GM23248 (cell line): ENCODE data around the gene SLC25A24. TPM values are rescaled to one million over a fixed set of nuclear protein-coding genes. Genes with fewer than 3 reads are reported as not detected.
"Not testable (repeated sequence)": the region's sequence is repeated elsewhere in the genome, so short reads cannot be mapped to it uniquely, and the experiment has no call there.

Source experiments
- DNase-seq: peaks from one replicate; pipeline ENCODE4 v3.0.0-alpha.2; 2015
- H2AFZ ChIP-seq: fragments of 200-600 bp; sonication (generic); 2 replicates; pipeline ENCODE4 v1.6.1; 2016; ENCODE audit warnings: antibody characterized with exemption
- H3F3A ChIP-seq: fragments of 200-600 bp; sonication (generic); 2 replicates; pipeline ENCODE4 v1.6.1; 2016; ENCODE audit warnings: mild to moderate bottlenecking, antibody characterized with exemption, mixed run types; ENCODE audit not compliant: insufficient read depth
- H3K27ac ChIP-seq: fragments of 200-600 bp; sonication (generic); 2 replicates; pipeline ENCODE4 v1.5.1; 2016; ENCODE audit warnings: mild to moderate bottlenecking
- H3K27me3 ChIP-seq: fragments of 200-600 bp; sonication (generic); replicated peaks from 2 replicates; pipeline ENCODE4 v1.6.1; 2016; ENCODE audit warnings: mild to moderate bottlenecking; ENCODE audit not compliant: insufficient read depth
- H3K36me3 ChIP-seq: fragments of 200-600 bp; sonication (generic); 2 replicates; pipeline ENCODE4 v1.6.1; 2016; ENCODE audit warnings: low read depth, mild to moderate bottlenecking
- H3K4me1 ChIP-seq: fragments of 200-600 bp; sonication (generic); 2 replicates; pipeline ENCODE4 v1.6.1; 2016; ENCODE audit warnings: mild to moderate bottlenecking; ENCODE audit not compliant: insufficient read depth
- H3K4me2 ChIP-seq: fragments of 200-600 bp; sonication (generic); one replicate; pipeline ENCODE4 v1.6.1; 2016; ENCODE audit warnings: mild to moderate bottlenecking; ENCODE audit not compliant: unreplicated experiment
- H3K4me3 ChIP-seq: fragments of 200-600 bp; sonication (generic); 2 replicates; pipeline ENCODE4 v1.5.1; 2016; ENCODE audit warnings: mild to moderate bottlenecking
- H3K79me2 ChIP-seq: fragments of 200-600 bp; sonication (generic); 2 replicates; pipeline ENCODE4 v1.6.1; 2016; ENCODE audit warnings: mild to moderate bottlenecking; ENCODE audit not compliant: insufficient read depth
- H3K9ac ChIP-seq: fragments of 200-600 bp; sonication (generic); 2 replicates; pipeline ENCODE4 v1.6.1; 2016; ENCODE audit warnings: mild to moderate bottlenecking
- H3K9me2 ChIP-seq: fragments of 200-600 bp; sonication (generic); 2 replicates; pipeline ENCODE4 v1.6.1; 2016; ENCODE audit warnings: mixed run types, mild to moderate bottlenecking, moderate library complexity; ENCODE audit not compliant: insufficient read depth
- H3K9me3 ChIP-seq: fragments of 200-600 bp; sonication (generic); one replicate; pipeline ENCODE4 v1.6.1; 2017; ENCODE audit warnings: low read depth
- H4K20me1 ChIP-seq: fragments of 200-600 bp; sonication (generic); 2 replicates; pipeline ENCODE4 v1.6.0; 2016; ENCODE audit not compliant: insufficient read depth
- EZH2 ChIP-seq: fragments of 200-600 bp; sonication (generic); IDR thresholded peaks from 2 replicates; pipeline ENCODE4 v1.6.1; 2018; ENCODE audit warnings: antibody characterized with exemption, mild to moderate bottlenecking; ENCODE audit not compliant: insufficient read depth, poor library complexity, severe bottlenecking
- EZH2phosphoT487 ChIP-seq: fragments of 200-600 bp; sonication (generic); IDR thresholded peaks from 2 replicates; pipeline ENCODE4 v1.6.1; 2018; ENCODE audit warnings: antibody characterized with exemption, moderate library complexity, mild to moderate bottlenecking, low read depth; ENCODE audit not compliant: insufficient read depth
- whole genome bisulfite sequencing, 2 experiments: methylation state at CpG; one replicate each; pipeline ENCODE4 v1.1.6; 2015 to 2017; ENCODE audit warnings: low lambda C conversion rate in 2 of 2, low coverage in 1 of 2; ENCODE audit errors: missing lambda C conversion rate in 2 of 2; 5-methylcytosine and 5-hydroxymethylcytosine counted together
- in situ Hi-C: fragments of 300-500 bp; cut with MboI; formaldehyde crosslinking; loops from 2 replicates; pipeline ENCODE4 v1.15.0; 2020
- polyA plus RNA-seq: library from polyadenylated mRNA; unstranded; fragments of >200 nt; fragmentation: Nextera tagmentation; extraction: Ambion mirVana; gene quantifications from 2 replicates; pipeline ENCODE4 v1.2.1, GENCODE V29; 2016
- total RNA-seq: library from RNA; depleted of rRNA; stranded (reverse); fragments of >200 nt; shearing (Covaris generic); gene quantifications from 2 replicates; pipeline ENCODE4 v1.2.3, GENCODE V29; 2014

SLC25A24 gene
- total and polyA plus RNA-seq, 2 experiments from 2014 or later = 40.2 to 47.7 TPM

DNA sequence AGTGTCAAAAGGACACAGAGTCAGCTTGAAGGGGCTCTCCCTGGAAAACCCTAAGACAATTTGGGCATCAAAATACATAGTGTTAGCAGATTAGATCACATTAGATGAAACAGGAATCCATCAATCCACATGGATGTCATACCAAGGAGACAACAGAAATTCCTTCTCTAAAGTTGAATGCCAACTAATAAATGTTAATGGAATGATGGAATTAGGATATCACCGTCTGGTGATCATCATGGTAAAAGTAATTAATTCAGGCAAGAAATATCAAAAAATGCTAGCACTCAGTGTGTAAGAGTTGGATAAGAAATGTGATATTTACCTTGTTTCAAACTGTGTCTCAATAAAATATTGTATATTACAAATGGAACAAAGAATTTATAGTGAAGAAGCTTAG, 10.9 kb upstream of the SLC25A24 start:
- no peak overlapping the region for H3K4me2 ChIP-seq
- no peak for DNase-seq

DNA sequence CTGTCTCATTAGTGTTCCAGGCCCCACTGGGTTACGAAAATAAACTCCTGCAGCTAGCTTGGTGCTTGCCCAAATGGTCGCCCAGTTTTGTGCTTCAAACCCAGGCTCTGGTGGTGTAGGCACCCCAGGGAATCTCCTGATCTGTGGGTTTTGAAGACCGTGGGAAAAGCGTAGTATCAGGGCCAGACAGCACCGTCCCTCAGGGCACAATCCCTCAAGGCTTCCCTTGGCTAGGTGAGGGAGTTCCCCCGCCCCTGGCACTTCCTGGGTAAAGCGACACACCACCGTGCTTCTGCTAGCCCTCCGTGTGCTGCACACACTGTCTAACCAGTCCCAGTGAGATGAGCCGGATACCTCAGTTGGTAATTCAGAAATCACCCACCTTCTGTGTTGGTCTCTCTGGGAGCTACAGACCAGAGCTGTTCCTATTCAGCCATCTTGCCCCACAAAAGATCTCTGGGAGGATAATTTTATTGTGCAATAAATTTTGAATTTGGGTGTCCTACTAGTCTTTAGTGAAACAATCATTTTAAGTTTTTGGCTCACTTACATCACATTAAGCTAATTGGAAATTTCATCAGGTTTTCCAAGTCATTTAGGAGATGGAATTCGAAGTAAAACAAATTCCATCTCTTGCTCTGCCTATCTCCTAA, 9.4 kb upstream of the SLC25A24 start:
- no peak overlapping the region for H3K4me3 ChIP-seq
- no peaks in the 10 kb centered on the region for H3K9me3 ChIP-seq
- H3K4me1 ChIP-seq = no peaks in the 10 kb centered on the region
- in situ Hi-C loops = loop anchor here (10.0 kb wide), 1 partner anchor 435 kb away; no protein-coding TSS in a partner anchor
- H3K27ac ChIP-seq = no peak overlapping the region
- no peaks in the 10 kb centered on the region for H3K36me3 ChIP-seq
- no peaks in the 10 kb centered on the region for H3K79me2 ChIP-seq
- H3K9me2 ChIP-seq = no peaks in the 10 kb centered on the region
- WGBS, 2 experiments = 53 to 56% methylated on average over 11 of the region's 11 CpGs
- no peak for DNase-seq
- no peak overlapping the region for H2AFZ ChIP-seq
- TF ChIP-seq EZH2phosphoT487 = no peak
- TF ChIP-seq EZH2 = no peak
- H3K9ac ChIP-seq = no peak overlapping the region
- no peaks in the 10 kb centered on the region for H3F3A ChIP-seq
- H3K27me3 ChIP-seq = peaks cover 43% of the 10 kb centered on the region
- no peaks in the 10 kb centered on the region for H4K20me1 ChIP-seq
- no peak overlapping the region for H3K4me2 ChIP-seq

More for the DNA sequence above, 10.9 kb upstream of the SLC25A24 start:
- H4K20me1 ChIP-seq = no peaks in the 10 kb centered on the region
- no peaks in the 10 kb centered on the region for H3K9me2 ChIP-seq
- WGBS, 2 experiments = 31 to 68% methylated on average over 1 of the region's 1 CpG
- H3K27me3 ChIP-seq = peaks cover 38% of the 10 kb centered on the region
- H3K36me3 ChIP-seq = no peaks in the 10 kb centered on the region
- no peaks in the 10 kb centered on the region for H3K4me1 ChIP-seq
- H3K79me2 ChIP-seq = no peaks in the 10 kb centered on the region
- no peaks in the 10 kb centered on the region for H3F3A ChIP-seq
- H3K9ac ChIP-seq = no peak overlapping the region
- H3K27ac ChIP-seq = no peak overlapping the region
- no peak overlapping the region for H3K4me3 ChIP-seq
- TF ChIP-seq EZH2 (no peak), EZH2phosphoT487 (no peak)
- in situ Hi-C loops = no loop called here
- no peaks in the 10 kb centered on the region for H3K9me3 ChIP-seq
- no peak overlapping the region for H2AFZ ChIP-seq

DNA sequence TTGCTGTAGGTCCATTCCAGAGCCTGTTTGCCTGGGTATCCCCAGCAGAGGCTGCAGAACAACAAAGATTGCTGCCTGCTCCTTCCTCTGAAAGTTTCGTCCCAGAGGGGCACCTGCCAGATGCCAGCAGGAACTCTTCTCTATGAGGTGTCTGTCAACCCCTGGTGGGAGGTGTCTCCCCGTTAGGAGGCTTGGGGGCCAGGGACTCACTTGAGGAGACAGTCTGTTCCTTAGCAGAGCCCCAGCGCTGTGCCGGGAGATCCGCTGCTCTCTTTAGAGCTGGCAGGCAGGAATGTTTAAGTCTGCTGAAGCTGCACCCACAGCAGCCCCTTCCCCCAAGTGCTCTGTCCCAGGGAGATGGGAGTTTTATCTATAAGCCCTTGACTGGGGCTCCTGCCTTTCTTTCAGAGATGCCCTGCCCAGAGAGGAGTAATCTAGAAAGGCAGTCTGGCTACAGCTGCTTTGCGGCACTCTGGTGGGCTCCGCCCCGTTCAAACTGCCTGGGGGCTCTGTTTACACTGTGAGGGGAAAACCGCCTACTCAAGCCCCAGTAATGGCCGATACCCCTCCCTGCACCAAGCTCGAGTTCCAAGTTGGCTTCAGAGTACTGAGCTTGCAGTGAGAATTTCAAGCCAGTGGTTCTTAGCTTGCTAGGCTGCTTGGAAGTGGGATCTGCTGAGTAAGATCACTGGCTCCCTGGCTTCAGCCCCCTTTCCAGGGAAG, 8.7 kb upstream of the SLC25A24 start:
- no peaks in the 10 kb centered on the region for H3K9me2 ChIP-seq
- H3K4me3 ChIP-seq = no peak overlapping the region
- no peaks in the 10 kb centered on the region for H3F3A ChIP-seq
- H3K27me3 ChIP-seq = peaks cover 43% of the 10 kb centered on the region
- TF ChIP-seq EZH2phosphoT487 = no peak
- no peak for TF ChIP-seq EZH2
- no peaks in the 10 kb centered on the region for H4K20me1 ChIP-seq
- in situ Hi-C loops = loop anchor here (10.0 kb wide), 1 partner anchor 436 kb away; no protein-coding TSS in a partner anchor
- no peaks in the 10 kb centered on the region for H3K9me3 ChIP-seq
- H3K4me2 ChIP-seq = no peak overlapping the region
- no peaks in the 10 kb centered on the region for H3K79me2 ChIP-seq
- H3K9ac ChIP-seq = no peak overlapping the region
- no peak overlapping the region for H3K27ac ChIP-seq
- no peaks in the 10 kb centered on the region for H3K4me1 ChIP-seq
- no peak for DNase-seq
- no peak overlapping the region for H2AFZ ChIP-seq
- WGBS, 2 experiments = 33 to 38% methylated on average over 10 to 11 of the region's 11 CpGs
- no peaks in the 10 kb centered on the region for H3K36me3 ChIP-seq

GRCh38 chr1:108203582-108203981, 3.4 kb upstream of the SLC25A24 start:
- not testable (repeated sequence) for H3K4me3 ChIP-seq, H3K9me2 ChIP-seq, H3K9ac ChIP-seq, H3K27ac ChIP-seq, H2AFZ ChIP-seq, H3K4me1 ChIP-seq, H3K9me3 ChIP-seq, H3K36me3 ChIP-seq, DNase-seq, H3K4me2 ChIP-seq, H4K20me1 ChIP-seq
- Histone ChIP-seq H3K79me2 (peaks cover 14% of the 10 kb centered on the region), H3F3A (peaks cover 20% of the 10 kb centered on the region), H3K27me3 (peaks cover 21% of the 10 kb centered on the region)
- in situ Hi-C loops = loop anchor here (10.0 kb wide), 1 partner anchor 441 kb away; no protein-coding TSS in a partner anchor
- 78 to 83% methylated on average over 3 of the region's 3 CpGs for WGBS, 2 experiments
